ENCODE results near the gene ZNF174. TPM values are rescaled to one million over a fixed set of nuclear protein-coding genes. Genes with fewer than 3 reads are reported as not detected.

ZNF174 gene
- total RNA-seq: 6.0 TPM

DNA sequence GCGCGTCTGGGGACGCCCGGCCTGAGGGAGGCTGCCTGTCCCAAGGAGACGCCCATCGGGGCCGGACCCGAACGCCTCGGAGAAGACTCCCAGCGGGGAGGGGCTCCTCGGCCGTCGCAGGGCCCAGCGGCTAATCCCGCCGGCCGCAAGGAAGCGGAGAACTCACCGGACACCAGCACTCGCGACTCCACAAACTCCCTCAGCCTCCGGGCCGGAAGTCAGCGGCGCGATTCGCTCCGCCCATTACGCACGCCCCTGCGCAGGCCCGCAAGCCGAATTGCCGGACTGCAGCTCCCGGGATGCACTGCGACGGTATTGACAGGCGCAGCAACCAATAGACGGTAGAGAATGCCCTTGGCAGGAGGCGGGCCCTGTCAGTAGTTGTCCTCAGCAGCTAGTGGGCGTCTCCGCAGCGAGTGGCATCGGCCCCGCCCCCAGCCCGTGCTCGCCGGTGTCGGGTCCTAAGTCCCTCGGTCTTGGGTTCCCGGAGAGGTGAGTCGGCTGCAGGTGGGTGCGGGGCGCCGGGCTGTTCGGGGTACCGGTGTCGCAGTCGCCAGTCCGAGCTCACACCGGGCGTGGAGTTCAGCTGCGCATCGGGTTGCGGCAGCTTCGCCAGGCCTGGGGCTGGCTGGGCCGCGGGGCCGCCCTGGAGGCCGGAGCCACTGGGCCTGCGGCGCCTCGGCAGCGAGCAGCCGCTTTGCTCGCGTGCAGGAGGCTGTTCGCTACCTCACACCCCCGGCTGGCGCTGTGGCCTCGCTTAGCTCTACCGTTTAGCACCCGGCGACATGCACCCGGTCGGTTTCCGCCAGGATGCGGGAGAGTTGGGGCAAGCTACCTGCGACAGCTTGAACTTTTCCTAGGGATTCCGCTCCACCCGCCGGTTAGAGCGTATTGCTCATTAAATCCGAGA, at the start of gene ZNF174, which contains the start of gene ZSCAN32:
Gene ZNF174 (plus strand): TSS at position 437 of the 910 bp plus-strand sequence. CDS start 790 bp downstream, outside the sequence.
Gene ZSCAN32 (minus strand): TSS at position 226 of the 910 bp plus-strand sequence. CDS start 3,447 bp downstream, outside the sequence.
- Histone ChIP-seq H3K4me3 (ENCODE audit: low read length) (peak within 1 kb of the TSS; percentile 85), H3K27me3 (ENCODE audit: insufficient read depth, low read length) (no peaks in the 10 kb centered on the region), H3K9me3 (ENCODE audit: low read depth, low read length) (peaks cover 1% of the 10 kb centered on the region), H3K4me1 (ENCODE audit: insufficient read depth, low read length) (peaks cover 24% of the 10 kb centered on the region)

DNA sequence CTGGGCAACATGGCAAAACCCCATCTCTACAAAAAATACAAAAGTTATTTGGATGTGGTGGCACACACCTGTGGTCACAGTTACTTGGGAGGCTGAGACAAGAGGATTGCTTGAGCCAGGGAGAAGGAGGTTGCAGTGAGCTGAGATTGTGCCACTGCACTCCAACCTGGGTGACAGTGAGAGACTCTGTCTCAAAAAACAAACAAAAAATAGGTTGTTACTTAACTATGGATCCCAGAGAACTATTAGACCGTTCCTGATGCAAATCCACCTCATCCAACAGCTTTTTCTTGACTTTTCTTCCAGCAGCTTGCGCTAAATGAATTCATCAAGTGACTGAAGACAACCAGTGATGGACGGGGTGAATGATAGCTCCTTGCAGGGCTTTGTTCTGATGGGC, 45.4 kb upstream of the ZNF174 start, which contains the start of gene OR2C1:
Gene OR2C1 (plus strand): TSS at position 301 of the 400 bp plus-strand sequence. CDS start 52 bp downstream, at position 353.
- Histone ChIP-seq H3K4me1 (ENCODE audit: insufficient read depth, low read length) (no peaks in the 10 kb centered on the region), H3K27me3 (ENCODE audit: insufficient read depth, low read length) (peaks cover 5% of the 10 kb centered on the region), H3K9me3 (ENCODE audit: low read depth, low read length) (no peaks in the 10 kb centered on the region), H3K4me3 (ENCODE audit: low read length) (no peak within 1 kb of the TSS)

DNA sequence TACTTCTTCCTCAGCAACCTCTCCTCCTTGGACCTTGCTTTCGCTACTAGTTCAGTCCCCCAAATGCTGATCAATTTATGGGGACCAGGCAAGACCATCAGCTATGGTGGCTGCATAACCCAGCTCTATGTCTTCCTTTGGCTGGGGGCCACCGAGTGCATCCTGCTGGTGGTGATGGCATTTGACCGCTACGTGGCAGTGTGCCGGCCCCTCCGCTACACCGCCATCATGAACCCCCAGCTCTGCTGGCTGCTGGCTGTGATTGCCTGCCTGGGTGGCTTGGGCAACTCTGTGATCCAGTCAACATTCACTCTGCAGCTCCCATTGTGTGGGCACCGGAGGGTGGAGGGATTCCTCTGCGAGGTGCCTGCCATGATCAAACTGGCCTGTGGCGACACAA, 44.9 kb upstream of the ZNF174 start:
- H3K9me3 ChIP-seq (ENCODE audit: low read depth, low read length): no peaks in the 10 kb centered on the region
- no peaks in the 10 kb centered on the region for H3K4me1 ChIP-seq (ENCODE audit: insufficient read depth, low read length)
- no peak overlapping the region for H3K4me3 ChIP-seq (ENCODE audit: low read length)
- peaks cover 7% of the 10 kb centered on the region for H3K27me3 ChIP-seq (ENCODE audit: insufficient read depth, low read length)

DNA sequence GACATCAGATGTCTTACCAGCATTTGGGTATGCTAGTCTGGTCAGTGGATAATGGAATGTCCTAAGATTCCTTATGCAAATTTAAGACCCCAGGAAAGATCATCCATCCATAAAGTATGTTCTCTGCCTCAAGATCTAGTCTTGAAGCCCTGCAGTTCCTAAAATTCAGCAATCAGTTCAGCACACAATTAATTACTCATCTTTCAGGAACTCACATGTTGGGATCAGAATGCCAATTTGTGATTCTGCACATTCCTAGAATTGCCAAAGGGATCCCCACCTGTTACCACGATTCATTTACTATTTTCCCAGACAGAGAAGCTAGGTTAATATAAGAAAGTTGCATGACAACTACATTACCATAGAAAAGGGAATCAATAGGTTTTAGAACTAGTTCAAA, 42.1 kb upstream of the ZNF174 start:
- Histone ChIP-seq H3K4me3 (ENCODE audit: low read length) (no peak overlapping the region), H3K27me3 (ENCODE audit: insufficient read depth, low read length) (peaks cover 18% of the 10 kb centered on the region), H3K9me3 (ENCODE audit: low read depth, low read length) (no peaks in the 10 kb centered on the region), H3K4me1 (ENCODE audit: insufficient read depth, low read length) (no peaks in the 10 kb centered on the region)

DNA sequence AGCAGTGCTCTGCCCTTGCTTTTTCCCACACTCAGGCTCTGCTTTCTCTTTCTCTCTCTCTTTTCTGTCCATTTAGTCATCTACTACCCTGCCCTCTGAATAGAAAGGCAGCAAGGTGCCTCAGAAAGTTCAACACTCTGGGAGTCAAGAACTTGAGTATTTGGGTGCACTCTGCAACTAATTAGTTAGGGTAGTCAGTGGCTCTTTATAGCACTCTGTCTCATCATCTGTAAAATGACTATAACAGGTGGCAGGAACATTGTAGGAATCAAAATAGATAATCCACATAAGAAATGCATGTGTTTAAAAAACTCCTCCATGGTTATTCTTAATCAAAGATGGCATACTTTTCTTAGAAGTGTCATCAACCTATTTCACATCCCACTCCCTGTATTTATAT, 38.1 kb upstream of the ZNF174 start:
- Histone ChIP-seq H3K9me3 (ENCODE audit: low read depth, low read length) (no peaks in the 10 kb centered on the region), H3K4me3 (ENCODE audit: low read length) (no peak overlapping the region), H3K27me3 (ENCODE audit: insufficient read depth, low read length) (peaks cover 18% of the 10 kb centered on the region), H3K4me1 (ENCODE audit: insufficient read depth, low read length) (no peaks in the 10 kb centered on the region)

DNA sequence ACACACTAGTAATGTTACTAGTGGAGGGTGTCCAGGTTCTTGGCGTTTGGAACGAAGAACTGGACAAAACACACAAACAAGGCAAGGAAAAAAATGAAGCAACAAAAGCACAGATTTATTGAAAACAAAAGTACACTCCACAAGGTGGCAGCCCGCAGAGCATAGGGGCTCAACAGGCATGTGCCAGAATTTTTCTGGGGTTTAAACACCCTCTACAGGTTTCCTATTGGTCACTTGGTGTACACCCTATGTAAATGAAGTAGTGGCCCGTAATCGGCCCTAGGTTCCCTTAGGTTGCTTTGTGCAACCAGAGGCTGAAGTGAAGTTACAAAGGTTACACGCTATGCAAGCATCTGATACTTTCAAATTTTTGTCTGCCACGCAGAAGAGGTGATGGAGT, 37.2 kb upstream of the ZNF174 start:
- Histone ChIP-seq H3K27me3 (ENCODE audit: insufficient read depth, low read length) (peaks cover 18% of the 10 kb centered on the region), H3K4me3 (ENCODE audit: low read length) (no peak overlapping the region), H3K4me1 (ENCODE audit: insufficient read depth, low read length) (no peaks in the 10 kb centered on the region), H3K9me3 (ENCODE audit: low read depth, low read length) (no peaks in the 10 kb centered on the region)

DNA sequence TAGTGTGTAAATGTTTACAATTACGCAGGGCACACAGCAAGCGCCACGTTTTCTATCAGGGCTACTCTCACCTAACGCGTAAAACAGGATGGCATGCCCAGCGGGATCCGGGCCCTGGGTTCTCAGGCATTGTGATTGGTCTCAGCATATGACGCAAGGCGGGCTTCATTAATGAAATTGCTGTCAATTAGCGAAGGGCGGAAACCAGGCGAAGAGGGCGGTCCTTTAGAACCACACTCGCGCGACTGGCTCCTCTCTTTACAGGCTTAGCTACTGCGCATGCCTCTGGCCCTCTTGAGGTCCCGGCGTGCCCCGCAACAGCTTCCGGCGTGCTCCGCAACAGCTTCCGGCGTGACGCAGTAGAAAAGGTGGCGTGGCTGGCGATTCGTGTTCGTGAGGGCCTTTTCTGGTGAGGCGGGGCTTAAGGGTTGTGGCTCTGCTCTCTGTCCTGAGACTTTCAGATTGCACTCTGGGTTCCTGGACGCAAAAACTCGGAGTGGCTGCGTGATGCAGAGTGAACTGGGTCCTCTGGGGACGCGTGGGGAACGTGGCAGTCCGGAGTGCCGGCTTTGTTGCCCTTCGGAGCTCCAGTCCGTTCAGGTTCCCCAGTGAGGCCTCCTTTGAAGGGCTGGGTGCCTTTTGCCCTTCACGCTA, 36.1 kb upstream of the ZNF174 start:
- Histone ChIP-seq H3K4me1 (ENCODE audit: insufficient read depth, low read length) (no peaks in the 10 kb centered on the region), H3K27me3 (ENCODE audit: insufficient read depth, low read length) (peaks cover 18% of the 10 kb centered on the region), H3K4me3 (ENCODE audit: low read length) (peak overlapping the region; percentile 32), H3K9me3 (ENCODE audit: low read depth, low read length) (no peaks in the 10 kb centered on the region)

DNA sequence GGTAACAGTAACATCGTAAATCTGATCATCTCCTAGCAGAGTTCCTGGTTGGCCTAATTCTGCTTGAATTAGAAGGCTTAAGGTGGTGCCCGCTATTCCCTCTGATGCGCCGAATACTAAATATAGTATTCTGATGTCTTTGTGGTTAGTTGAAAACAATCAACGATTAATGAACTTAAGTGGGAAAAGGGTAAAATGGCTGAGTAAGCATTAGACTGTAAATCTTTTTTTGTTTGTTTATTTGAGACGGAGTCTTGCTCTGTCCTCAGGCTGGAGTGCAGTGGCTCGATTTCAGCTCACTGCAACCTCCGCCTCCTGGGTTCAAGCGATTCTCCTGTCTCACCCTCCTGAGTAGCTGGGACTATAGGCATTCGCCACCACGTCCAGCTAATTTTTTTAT, 31.9 kb upstream of the ZNF174 start:
- no peaks in the 10 kb centered on the region for H3K4me1 ChIP-seq (ENCODE audit: insufficient read depth, low read length)
- H3K27me3 ChIP-seq (ENCODE audit: insufficient read depth, low read length): no peaks in the 10 kb centered on the region
- H3K4me3 ChIP-seq (ENCODE audit: low read length): no peak overlapping the region
- H3K9me3 ChIP-seq (ENCODE audit: low read depth, low read length): no peaks in the 10 kb centered on the region

DNA sequence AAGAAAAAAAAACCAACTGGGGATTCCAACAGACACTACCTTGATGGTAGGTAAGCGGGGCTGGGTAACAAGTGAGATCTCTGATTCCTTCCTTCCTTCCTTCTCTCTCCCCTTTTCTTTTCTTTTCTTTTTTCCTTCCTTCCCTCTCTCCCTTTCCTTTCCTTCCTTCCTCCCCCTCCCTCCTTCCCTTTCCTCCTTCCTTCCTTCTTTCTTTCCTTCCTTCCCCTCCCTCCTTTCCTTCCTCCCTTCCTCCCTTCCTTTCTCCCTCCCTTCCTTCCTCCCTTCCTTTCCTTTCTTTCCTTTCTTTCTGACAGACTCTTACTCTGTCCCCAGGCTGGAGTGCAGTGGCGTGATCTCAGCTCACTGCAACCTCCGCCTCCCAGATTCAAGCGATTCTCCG, 25.3 kb upstream of the ZNF174 start:
- H3K9me3 ChIP-seq (ENCODE audit: low read depth, low read length): peaks cover 16% of the 10 kb centered on the region
- no peaks in the 10 kb centered on the region for H3K4me1 ChIP-seq (ENCODE audit: insufficient read depth, low read length)
- no peak overlapping the region for H3K4me3 ChIP-seq (ENCODE audit: low read length)
- H3K27me3 ChIP-seq (ENCODE audit: insufficient read depth, low read length): no peaks in the 10 kb centered on the region

DNA sequence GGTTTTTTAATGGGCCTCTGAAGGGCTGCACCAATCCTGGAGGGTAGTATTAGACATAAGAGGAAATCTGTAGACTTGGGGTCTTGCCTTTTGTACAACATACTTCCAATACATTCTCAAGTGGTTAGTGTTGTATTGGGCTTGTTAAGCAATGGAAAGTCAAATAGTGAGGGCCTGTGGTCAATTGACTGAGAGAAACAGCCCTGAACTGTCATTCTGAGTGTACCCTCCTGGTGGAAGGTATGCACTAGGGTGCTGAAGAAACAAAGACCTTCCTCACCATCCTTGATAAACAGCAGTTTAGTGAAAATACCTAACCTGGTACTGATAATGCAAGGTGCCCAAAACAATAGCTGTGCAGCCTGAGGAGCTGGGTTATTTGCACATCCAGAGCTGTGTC, 23.1 kb upstream of the ZNF174 start:
- Histone ChIP-seq H3K4me1 (ENCODE audit: insufficient read depth, low read length) (no peaks in the 10 kb centered on the region), H3K4me3 (ENCODE audit: low read length) (no peak overlapping the region), H3K27me3 (ENCODE audit: insufficient read depth, low read length) (no peaks in the 10 kb centered on the region), H3K9me3 (ENCODE audit: low read depth, low read length) (peaks cover 37% of the 10 kb centered on the region)

DNA sequence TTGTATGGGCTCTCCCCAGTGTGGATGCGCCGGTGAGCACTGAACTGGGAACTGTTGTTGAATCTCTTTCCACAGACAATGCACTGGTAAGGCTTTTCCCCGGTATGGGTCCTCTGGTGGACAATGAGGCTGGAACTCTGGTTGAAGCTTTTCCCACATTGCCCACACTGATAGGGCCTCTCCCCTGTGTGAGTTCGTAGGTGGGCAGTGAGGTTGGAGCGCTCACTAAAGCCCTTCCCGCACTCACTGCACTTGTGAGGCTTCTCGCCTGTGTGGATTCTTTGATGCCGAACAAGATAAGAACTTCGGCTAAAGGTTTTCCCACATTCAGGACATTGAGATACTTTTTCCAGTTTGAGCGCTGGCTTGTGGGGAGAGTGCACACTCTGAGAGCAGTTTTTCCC, 18.0 kb upstream of the ZNF174 start:
- H3K27me3 ChIP-seq (ENCODE audit: insufficient read depth, low read length): no peaks in the 10 kb centered on the region
- H3K9me3 ChIP-seq (ENCODE audit: low read depth, low read length): peaks cover 61% of the 10 kb centered on the region
- H3K4me3 ChIP-seq (ENCODE audit: low read length): no peak overlapping the region
- no peaks in the 10 kb centered on the region for H3K4me1 ChIP-seq (ENCODE audit: insufficient read depth, low read length)

DNA sequence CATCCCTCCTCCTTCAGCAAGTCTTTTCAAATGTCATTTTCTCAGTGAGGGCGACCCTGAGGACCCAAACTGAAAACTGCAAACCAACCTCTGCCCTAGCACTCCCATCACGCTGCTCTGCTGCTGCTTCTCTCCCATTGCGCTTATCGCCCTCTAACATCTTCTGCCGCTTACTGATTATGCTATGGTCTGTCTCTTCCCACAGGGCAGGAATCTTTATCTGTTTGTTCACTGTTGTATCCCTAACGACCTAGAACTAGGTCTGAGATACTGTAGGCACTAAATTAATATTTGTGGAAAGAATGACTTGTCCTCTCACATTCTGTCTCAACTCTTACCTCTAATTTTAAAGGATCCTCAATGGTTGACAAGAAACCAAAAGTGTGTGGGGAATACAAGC, 12.7 kb upstream of the ZNF174 start:
- no peaks in the 10 kb centered on the region for H3K27me3 ChIP-seq (ENCODE audit: insufficient read depth, low read length)
- H3K4me3 ChIP-seq (ENCODE audit: low read length): no peak overlapping the region
- H3K9me3 ChIP-seq (ENCODE audit: low read depth, low read length): peaks cover 36% of the 10 kb centered on the region
- H3K4me1 ChIP-seq (ENCODE audit: insufficient read depth, low read length): no peaks in the 10 kb centered on the region

DNA sequence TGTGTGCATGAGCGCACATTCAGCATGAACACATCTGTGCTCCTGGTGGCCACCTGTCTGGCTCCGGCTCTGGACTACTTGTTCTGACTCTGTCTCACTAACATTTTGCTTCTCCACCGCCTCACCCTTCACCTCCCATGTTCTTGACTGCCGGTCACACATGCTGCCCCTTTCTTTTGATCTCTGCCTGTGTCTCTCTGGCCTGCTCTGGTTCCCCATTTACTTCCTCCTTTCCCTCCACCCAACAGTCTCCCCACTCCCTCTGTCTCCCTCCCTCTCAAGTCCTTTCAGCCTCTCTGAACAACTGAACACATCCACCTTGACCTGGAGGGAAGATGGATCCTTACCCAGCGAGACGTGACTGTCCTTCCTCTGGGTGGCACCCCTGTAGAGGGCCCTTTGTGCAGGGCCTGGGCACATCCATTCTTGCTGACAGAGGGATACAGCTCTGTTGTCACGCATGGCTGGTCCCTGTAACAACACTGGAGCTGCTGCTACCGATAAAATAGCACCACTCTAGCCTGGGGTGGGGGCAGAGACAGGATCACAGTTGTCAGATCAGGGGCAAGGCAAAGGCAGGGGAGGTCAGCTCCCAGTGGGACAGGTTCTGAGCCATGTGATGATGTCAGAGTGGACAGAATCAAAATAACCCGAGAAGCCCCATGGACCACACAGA, 11.2 kb upstream of the ZNF174 start:
- no peaks in the 10 kb centered on the region for H3K27me3 ChIP-seq (ENCODE audit: insufficient read depth, low read length)
- no peak overlapping the region for H3K4me3 ChIP-seq (ENCODE audit: low read length)
- peaks cover 21% of the 10 kb centered on the region for H3K9me3 ChIP-seq (ENCODE audit: low read depth, low read length)
- no peaks in the 10 kb centered on the region for H3K4me1 ChIP-seq (ENCODE audit: insufficient read depth, low read length)

DNA sequence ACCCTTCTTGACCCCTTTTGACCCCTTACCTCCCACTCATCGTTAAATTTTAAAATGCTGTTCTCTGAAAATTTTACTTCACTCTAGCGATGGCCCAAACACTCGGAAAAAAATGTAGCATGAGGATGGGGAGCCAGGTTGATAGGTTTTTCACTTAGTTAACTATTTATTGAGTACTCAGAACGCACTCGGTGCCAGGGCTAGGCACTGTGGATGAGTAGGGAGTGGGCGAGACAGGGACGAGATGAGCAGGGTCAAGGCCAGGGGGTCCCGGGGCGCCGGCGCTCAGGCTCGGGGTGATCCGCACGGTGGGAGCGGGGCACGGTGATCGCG, 603 bp upstream of the ZNF174 start:
- no peaks in the 10 kb centered on the region for H3K9me3 ChIP-seq (ENCODE audit: low read depth, low read length)

More for the DNA sequence above, 603 bp upstream of the ZNF174 start:
- Histone ChIP-seq H3K4me1 (ENCODE audit: insufficient read depth, low read length) (peaks cover 24% of the 10 kb centered on the region), H3K4me3 (ENCODE audit: low read length) (peak overlapping the region; percentile 85), H3K27me3 (ENCODE audit: insufficient read depth, low read length) (no peaks in the 10 kb centered on the region)

Data from mononuclear cell (primary cell).